AG04449 (cell line): ENCODE results near the gene NFIA.

ENCODE experiments used
- CTCF ChIA-PET: fragments of 350-600 bp; formaldehyde crosslinking; extraction: SDS; loops from one replicate; lab custom pipeline; 2021; ENCODE audit warnings: antibody characterized with exemption; lab: Yijun Ruan, JAX
- POLR2A ChIA-PET: fragments of 400-600, 350-600 bp; formaldehyde crosslinking; extraction: SDS; loops from one replicate; lab custom pipeline; 2020; ENCODE audit warnings: antibody characterized with exemption, inconsistent platforms; lab: Yijun Ruan, JAX
- DNase-seq: peaks from one replicate; pipeline ENCODE4 v3.0.0-alpha.2; 2010; ENCODE audit warnings: low read depth, low spot score
- H3K4me3 ChIP-seq: 2 replicates; pipeline ENCODE4 v1.5.1; 2011; ENCODE audit warnings: low read depth, mild to moderate bottlenecking, control low read depth, low read length
- TF ChIP-seq, protein P1 (sequence below): IDR thresholded peaks from one replicate; pipeline ENCODE4 v1.5.1; 2011; ENCODE audit warnings: mild to moderate bottlenecking, moderate library complexity, low read length, control low read depth, inconsistent platforms; ENCODE audit not compliant: insufficient read depth; ENCODE audit errors: missing control alignments

Gene NFIA

DNA sequence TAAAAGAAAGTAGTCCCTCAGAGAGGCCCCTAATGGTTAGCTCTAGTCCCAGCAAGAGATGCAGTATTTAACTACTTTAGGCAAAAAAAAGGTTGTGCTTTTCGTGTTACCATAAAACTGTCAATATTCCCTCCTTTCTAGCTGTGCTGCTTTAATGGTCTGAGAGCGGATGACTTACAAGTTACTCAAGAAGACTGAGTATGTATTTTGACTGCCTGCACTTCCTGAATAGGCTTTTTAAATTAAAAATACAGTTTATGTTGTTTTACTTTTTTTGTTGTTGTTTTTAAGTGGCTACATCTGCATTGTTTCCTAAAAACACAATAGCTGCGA is 152.2 kb downstream of the NFIA start:
- H3K4me3 ChIP-seq, result no peak overlapping the region
- ChIA-PET CTCF (no interaction called here), POLR2A (no interaction called here)
- TF ChIP-seq, protein P1, sequence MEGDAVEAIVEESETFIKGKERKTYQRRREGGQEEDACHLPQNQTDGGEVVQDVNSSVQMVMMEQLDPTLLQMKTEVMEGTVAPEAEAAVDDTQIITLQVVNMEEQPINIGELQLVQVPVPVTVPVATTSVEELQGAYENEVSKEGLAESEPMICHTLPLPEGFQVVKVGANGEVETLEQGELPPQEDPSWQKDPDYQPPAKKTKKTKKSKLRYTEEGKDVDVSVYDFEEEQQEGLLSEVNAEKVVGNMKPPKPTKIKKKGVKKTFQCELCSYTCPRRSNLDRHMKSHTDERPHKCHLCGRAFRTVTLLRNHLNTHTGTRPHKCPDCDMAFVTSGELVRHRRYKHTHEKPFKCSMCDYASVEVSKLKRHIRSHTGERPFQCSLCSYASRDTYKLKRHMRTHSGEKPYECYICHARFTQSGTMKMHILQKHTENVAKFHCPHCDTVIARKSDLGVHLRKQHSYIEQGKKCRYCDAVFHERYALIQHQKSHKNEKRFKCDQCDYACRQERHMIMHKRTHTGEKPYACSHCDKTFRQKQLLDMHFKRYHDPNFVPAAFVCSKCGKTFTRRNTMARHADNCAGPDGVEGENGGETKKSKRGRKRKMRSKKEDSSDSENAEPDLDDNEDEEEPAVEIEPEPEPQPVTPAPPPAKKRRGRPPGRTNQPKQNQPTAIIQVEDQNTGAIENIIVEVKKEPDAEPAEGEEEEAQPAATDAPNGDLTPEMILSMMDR, result no peak
- DNase-seq, result no peak

DNA sequence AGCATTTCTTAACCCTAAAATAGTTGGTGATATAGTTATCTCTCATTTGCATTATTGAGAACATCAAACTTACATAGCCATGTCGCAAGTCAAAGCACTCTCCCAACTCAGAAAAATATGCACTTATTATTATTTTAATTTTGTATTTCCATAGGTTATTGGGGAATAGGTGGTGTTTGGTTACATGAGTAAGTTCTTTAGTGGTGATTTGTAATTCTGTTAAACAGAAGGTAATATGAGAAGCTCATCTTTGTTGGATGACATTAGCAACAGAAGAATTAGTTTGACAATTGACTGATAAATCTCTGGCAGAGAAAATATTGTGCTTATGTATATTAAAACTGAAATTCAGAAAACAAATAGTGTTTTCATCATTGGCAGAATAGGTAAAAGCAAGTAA is 154.8 kb downstream of the NFIA start:
- no peak overlapping the region for H3K4me3 ChIP-seq
- DNase-seq, result no peak
- TF ChIP-seq, protein P1, result no peak
- ChIA-PET POLR2A (no interaction called here), CTCF (no interaction called here)

DNA sequence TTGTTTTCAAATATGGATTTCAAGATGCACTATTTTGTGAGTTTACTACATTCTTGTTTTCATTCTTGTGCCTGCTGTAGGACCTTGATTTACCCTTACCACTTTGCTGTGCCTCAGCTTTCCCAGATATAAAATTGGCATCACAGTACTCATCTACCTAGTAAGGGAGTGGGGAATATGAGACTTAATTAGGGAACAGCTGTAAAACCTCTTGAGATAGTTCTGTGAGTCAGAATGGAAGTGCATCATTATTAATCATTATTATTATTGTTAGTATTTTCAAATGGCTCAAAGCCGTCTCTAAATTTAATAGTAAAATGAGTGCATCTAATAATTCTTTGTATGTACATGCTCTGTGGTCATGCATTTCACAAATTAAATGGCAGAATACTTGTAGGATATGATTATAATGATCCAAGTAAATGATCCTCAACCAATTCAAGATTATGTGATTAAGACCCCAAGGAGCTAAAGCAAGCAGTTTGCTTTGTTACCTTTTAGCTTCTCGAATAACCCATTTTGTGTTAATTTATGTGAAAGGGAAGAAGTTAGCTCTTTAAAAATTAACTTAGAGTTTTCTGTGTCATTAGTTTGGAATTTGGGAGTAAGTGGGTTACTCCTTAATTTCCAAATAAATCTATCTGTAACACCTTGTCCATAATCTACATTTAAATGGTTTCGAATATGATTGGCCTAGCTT is 155.4 kb downstream of the NFIA start:
- no peak for DNase-seq
- ChIA-PET CTCF (no interaction called here), POLR2A (no interaction called here)
- TF ChIP-seq, protein P1, result no peak
- H3K4me3 ChIP-seq, result no peak overlapping the region

DNA sequence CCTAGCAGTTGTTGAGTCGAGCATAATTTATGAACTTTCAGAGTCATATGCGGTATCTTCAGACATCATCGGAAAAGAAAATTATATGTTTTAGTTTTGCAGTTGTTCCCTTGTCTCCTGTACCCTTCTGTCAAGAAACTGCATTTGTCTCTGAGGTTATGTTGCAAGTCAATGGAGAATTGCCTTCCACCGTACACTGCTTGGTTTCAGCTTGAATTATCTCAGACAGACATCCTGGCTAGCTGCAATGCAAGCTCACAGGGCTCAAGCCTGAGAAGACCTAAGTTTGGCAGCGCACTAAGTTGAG is 156.0 kb downstream of the NFIA start:
- CTCF ChIA-PET, result no interaction called here
- no peak for DNase-seq
- TF ChIP-seq, protein P1, result no peak
- POLR2A ChIA-PET, result no interaction called here
- no peak overlapping the region for H3K4me3 ChIP-seq

DNA sequence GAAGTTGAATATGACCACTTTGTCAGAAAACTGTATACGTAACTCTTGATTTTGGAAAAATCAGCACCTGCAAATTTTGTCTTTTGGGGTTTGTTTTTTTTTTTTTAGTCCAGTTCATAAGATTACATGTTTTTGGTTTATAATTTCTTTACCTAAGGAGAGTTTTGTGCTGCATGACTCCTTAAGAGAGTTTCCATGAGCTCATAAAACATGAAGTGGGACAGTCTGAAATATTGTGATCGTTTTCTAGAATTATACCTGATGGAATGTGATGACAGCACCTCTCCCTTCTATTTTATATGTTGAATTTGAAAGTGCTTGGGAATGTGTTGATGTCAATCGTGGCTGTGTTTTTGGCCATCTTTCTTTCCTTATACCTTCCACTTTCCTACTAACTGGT is 158.5 kb downstream of the NFIA start:
- CTCF ChIA-PET, result no interaction called here

DNA sequence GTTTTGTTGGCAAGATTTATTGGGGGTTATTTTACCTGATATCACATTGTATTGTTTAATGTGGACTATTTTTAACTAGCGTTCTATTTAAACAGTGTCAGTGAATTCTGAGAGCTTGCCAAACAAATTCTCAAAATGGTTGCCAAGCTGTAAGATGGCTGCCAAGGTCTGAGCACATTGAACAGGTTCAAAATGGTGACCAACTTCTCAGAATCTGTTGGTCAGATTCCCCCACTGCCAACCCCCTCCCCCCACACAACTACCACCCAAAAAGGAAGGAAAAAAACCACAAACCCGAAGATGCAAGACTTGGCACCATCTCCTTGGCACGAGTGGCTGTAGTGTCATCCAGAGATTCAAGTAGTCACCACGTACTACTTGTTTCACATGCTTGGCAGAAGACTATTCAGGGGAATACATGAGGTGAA is 159.1 kb downstream of the NFIA start:
- POLR2A ChIA-PET, result no interaction called here
- CTCF ChIA-PET, result no interaction called here
- no peak overlapping the region for H3K4me3 ChIP-seq
- TF ChIP-seq, protein P1, result no peak
- no peak for DNase-seq

More for the DNA sequence above, 158.5 kb downstream of the NFIA start:
- H3K4me3 ChIP-seq, result no peak overlapping the region
- TF ChIP-seq, protein P1, result no peak
- POLR2A ChIA-PET, result no interaction called here
- no peak for DNase-seq
